ENCODE results near the gene GTPBP3. TPM values are rescaled to one million over a fixed set of nuclear protein-coding genes. Genes with fewer than 3 reads are reported as not detected.

The GTPBP3 gene
- total and polyA plus RNA-seq, 10 donors, result 13.0 to 44.1 (median 24.6) TPM

- peaks cover 0 to 14% (median 0%) of the 10 kb centered on the region in 6 donors for H3K36me3 ChIP-seq
- H3K27me3 ChIP-seq (replicated peaks in 1 of 7), result peaks cover 0 to 61% (median 3%) of the 10 kb centered on the region in 7 donors
- peak overlapping the region; percentile 35 to 75 (median 56) for H3K27ac ChIP-seq
- H3K4me1 ChIP-seq, result peaks cover 13 to 77% (median 59%) of the 10 kb centered on the region in 6 donors
- H3K9me3 ChIP-seq, result no peaks in the 10 kb centered on the region
- TF ChIP-seq CTCF (IDR thresholded peaks at IDR 0.05 in 8 of 11, conservative IDR thresholded peaks at IDR 0.05 in 3 of 11) (no peak), POLR2AphosphoS5 (IDR thresholded peaks at IDR 0.05) (peak; percentile 81 to 91 (median 88)), POLR2A (IDR thresholded peaks at IDR 0.05) (no peak)
- 2 to 12% (median 9%) methylated on average over 12 of the region's 12 CpGs for WGBS, 5 donors
- DNase-seq, result peak; percentile 85
- intact Hi-C loops (cut with DNase I; ENCODE audit: low total_unique reads), result loop anchor here (5.0 kb wide), 1 partner anchor 39 kb away; no protein-coding TSS in a partner anchor
- H3K4me3 ChIP-seq, result no peak overlapping the region
These were observed 11.3 kb downstream of the GTPBP3 start for GRCh38 chr19:17348700-17349099.

GRCh38 chr19:17351815-17352435, 14.6 kb downstream of the GTPBP3 start:
- peak overlapping the region in 5 of 8 donors; percentile 48 to 70 (median 67) for H3K27ac ChIP-seq
- 80 to 90% (median 84%) methylated on average over 35 to 45 of the region's 45 CpGs for WGBS, 5 donors

GRCh38 chr19:17352608-17353280, 15.4 kb downstream of the GTPBP3 start:
- no peak for DNase-seq
- peaks cover 9 to 75% (median 51%) of the 10 kb centered on the region in 6 donors for H3K4me1 ChIP-seq

More at GRCh38 chr19:17351815-17352435, 14.6 kb downstream of the GTPBP3 start:
- Histone ChIP-seq H3K9me3 (no peaks in the 10 kb centered on the region), H3K27me3 (replicated peaks in 1 of 7) (peaks cover 0 to 54% (median 3%) of the 10 kb centered on the region in 7 donors), H3K4me1 (peaks cover 9 to 77% (median 53%) of the 10 kb centered on the region in 6 donors), H3K4me3 (no peak overlapping the region), H3K36me3 (peaks cover 0 to 32% (median 0%) of the 10 kb centered on the region in 6 donors)
- intact Hi-C loops (cut with DNase I; ENCODE audit: low total_unique reads), result no loop called here
- DNase-seq, result no peak
- TF ChIP-seq POLR2A (IDR thresholded peaks at IDR 0.05) (no peak), POLR2AphosphoS5 (IDR thresholded peaks at IDR 0.05) (peak; percentile 30 to 79 (median 72)), CTCF (IDR thresholded peaks at IDR 0.05 in 8 of 11, conservative IDR thresholded peaks at IDR 0.05 in 3 of 11) (no peak)

More at GRCh38 chr19:17352608-17353280, 15.4 kb downstream of the GTPBP3 start:
- TF ChIP-seq POLR2AphosphoS5 (IDR thresholded peaks at IDR 0.05), result peak; percentile 88 to 93 (median 88)
- TF ChIP-seq POLR2A (IDR thresholded peaks at IDR 0.05), result no peak
- no peak for TF ChIP-seq CTCF (IDR thresholded peaks at IDR 0.05 in 8 of 11, conservative IDR thresholded peaks at IDR 0.05 in 3 of 11)
- no peak overlapping the region for H3K4me3 ChIP-seq
- intact Hi-C loops (cut with DNase I; ENCODE audit: low total_unique reads), result no loop called here
- peak overlapping the region in 7 of 8 donors; percentile 4 to 70 (median 65) for H3K27ac ChIP-seq
- 35 to 64% (median 44%) methylated on average over 11 to 14 of the region's 14 CpGs for WGBS, 5 donors
- H3K9me3 ChIP-seq, result no peaks in the 10 kb centered on the region
- peaks cover 0 to 46% (median 3%) of the 10 kb centered on the region in 7 donors for H3K27me3 ChIP-seq (replicated peaks in 1 of 7)
- peaks cover 0 to 33% (median 0%) of the 10 kb centered on the region in 6 donors for H3K36me3 ChIP-seq

Data from spleen (tissue), 11 donors.